Camera-type eye (tissue), 1 donor: ENCODE data around the gene MSX1. TPM values are rescaled to one million over a fixed set of nuclear protein-coding genes. Genes with fewer than 3 reads are reported as not detected.

Experiments
- total RNA-seq: library from RNA; depleted of rRNA; stranded (reverse); fragments of >200 nt; gene quantifications from one replicate; pipeline ENCODE4 v1.2.3, GENCODE V29; 2014

Gene MSX1
- total RNA-seq: 4.1 TPM

GRCh38 chr4:4859325-4859798 is at the start of gene MSX1:
TSS of gene MSX1 (plus strand) at chr4:4859665. CDS start at chr4:4859900, 235 bp downstream.

Other genes with a start within 250 kb of the MSX1 start
- 12.9 TPM for gene CYTL1, start 159.8 kb downstream of the MSX1 start, total RNA-seq
- 11.7 TPM for gene STK32B, start 191.8 kb downstream of the MSX1 start, total RNA-seq